IMR-90 (cell line): Measurements from ENCODE around the gene RHOT1. TPM values are rescaled to one million over a fixed set of nuclear protein-coding genes. Genes with fewer than 3 reads are reported as not detected.

ENCODE experiments used
- ATAC-seq: fragments of 200-7000 bp; cut with Tn5 transposase; 2 replicates; pipeline ENCODE4 v1.9.1; 2020; ENCODE audit warnings: low read depth, mild to moderate bottlenecking, moderate library complexity
- BruUV-seq: library from RNA; stranded (reverse); fragments of 400-500 nt; replicated peaks from 2 replicates; lab custom pipeline; 2021; lab: Mats Ljungman, UMichigan
- CTCF ChIA-PET: fragments of 300-600 bp; formaldehyde crosslinking; extraction: SDS; loops from one replicate; lab custom pipeline; 2021; ENCODE audit warnings: antibody characterized with exemption; lab: Yijun Ruan, JAX
- POLR2A ChIA-PET: fragments of 300-600 bp; sonication (Branson Sonifier 250); formaldehyde crosslinking; loops from one replicate; lab custom pipeline; 2022; ENCODE audit warnings: antibody characterized with exemption; ENCODE audit not compliant: unreplicated experiment; lab: Charles Lee
- DNase-seq: peaks from one replicate; pipeline ENCODE4 v3.0.0; 2013
- H2AFZ ChIP-seq: replicated peaks from 2 replicates; pipeline ENCODE3; 2013; ENCODE audit warnings: low read length, mild to moderate bottlenecking; ENCODE audit not compliant: poor library complexity
- H2AK5ac ChIP-seq: 2 replicates; pipeline ENCODE4 v1.6.1; 2013; ENCODE audit warnings: low read depth, low read length, inconsistent platforms
- H2AK9ac ChIP-seq: replicated peaks from 2 replicates; pipeline ENCODE3; 2013; ENCODE audit warnings: mild to moderate bottlenecking, low read depth, low read length, moderate library complexity; ENCODE audit not compliant: poor library complexity
- H2BK120ac ChIP-seq: 2 replicates; pipeline ENCODE4 v1.6.1; 2013; ENCODE audit warnings: low read depth, low read length, inconsistent platforms
- H2BK15ac ChIP-seq: 3 replicates; pipeline ENCODE4 v1.6.1; 2013; ENCODE audit warnings: low read depth, low read length, inconsistent platforms
- H2BK20ac ChIP-seq: 2 replicates; pipeline ENCODE4 v1.6.1; 2013; ENCODE audit warnings: low read depth, mild to moderate bottlenecking, inconsistent platforms, low read length, moderate library complexity
- H2BK5ac ChIP-seq: 2 replicates; pipeline ENCODE4 v1.6.1; 2013; ENCODE audit warnings: mild to moderate bottlenecking, low read depth, low read length, inconsistent platforms; ENCODE audit not compliant: poor library complexity, severe bottlenecking
- H3K14ac ChIP-seq: replicated peaks from 2 replicates; pipeline ENCODE4 v1.6.1; 2013; ENCODE audit warnings: low read depth, low read length, inconsistent platforms
- H3K18ac ChIP-seq: 2 replicates; pipeline ENCODE4 v1.6.1; 2013; ENCODE audit warnings: low read depth, low read length, control low read depth
- H3K23ac ChIP-seq: 2 replicates; pipeline ENCODE4 v1.6.1; 2013; ENCODE audit warnings: low read depth, low read length, inconsistent platforms
- H3K27ac ChIP-seq: 2 replicates; pipeline ENCODE4 v1.5.1; 2013; ENCODE audit warnings: mild to moderate bottlenecking, control low read depth, low read length; ENCODE audit not compliant: insufficient read depth
- H3K27me3 ChIP-seq: 2 replicates; pipeline ENCODE4 v1.6.1; 2013; ENCODE audit warnings: low read length; ENCODE audit not compliant: control insufficient read depth, insufficient read depth
- H3K36me3 ChIP-seq: 2 replicates; pipeline ENCODE4 v1.6.1; 2013; ENCODE audit warnings: low read length, mixed read lengths; ENCODE audit not compliant: control insufficient read depth, insufficient read depth
- H3K4ac ChIP-seq: 2 replicates; pipeline ENCODE4 v1.6.1; 2013; ENCODE audit warnings: low read depth, low read length, inconsistent platforms
- H3K4me1 ChIP-seq: 2 replicates; pipeline ENCODE4 v1.6.1; 2013; ENCODE audit warnings: low read length, mixed read lengths; ENCODE audit not compliant: control insufficient read depth, insufficient read depth
- H3K4me2 ChIP-seq: 2 replicates; pipeline ENCODE4 v1.6.1; 2013; ENCODE audit warnings: low read depth, mild to moderate bottlenecking, control low read depth, low read length, moderate library complexity
- H3K4me3 ChIP-seq: 2 replicates; pipeline ENCODE4 v1.5.1; 2013; ENCODE audit warnings: low read depth, mild to moderate bottlenecking, control low read depth, low read length, moderate library complexity; ENCODE audit not compliant: insufficient read depth
- H3K56ac ChIP-seq: 2 replicates; pipeline ENCODE4 v1.6.1; 2013; ENCODE audit warnings: low read length, inconsistent platforms; ENCODE audit not compliant: insufficient read depth; ENCODE audit errors: extremely low read depth
- H3K79me1 ChIP-seq, 2 experiments: 2 replicates each; pipeline ENCODE4 v1.6.1; 2013; ENCODE audit warnings: low read length in 2 of 2, inconsistent platforms in 1 of 2, low read depth in 1 of 2
- H3K9ac ChIP-seq: 2 replicates; pipeline ENCODE4 v1.6.1; 2013; ENCODE audit warnings: low read depth, low read length, control low read depth
- H3K9me1 ChIP-seq: 2 replicates; pipeline ENCODE4 v1.6.1; 2013; ENCODE audit warnings: low read length, inconsistent platforms; ENCODE audit not compliant: insufficient read depth
- H3K9me3 ChIP-seq: 2 replicates; pipeline ENCODE4 v1.6.1; 2013; ENCODE audit warnings: low read length; ENCODE audit not compliant: control insufficient read depth, insufficient read depth
- H4K20me1 ChIP-seq: 2 replicates; pipeline ENCODE4 v1.6.1; 2013; ENCODE audit warnings: low read length, inconsistent platforms; ENCODE audit not compliant: insufficient read depth
- H4K5ac ChIP-seq: 2 replicates; pipeline ENCODE4 v1.6.1; 2013; ENCODE audit warnings: mild to moderate bottlenecking, low read depth, low read length, control low read depth
- H4K8ac ChIP-seq, 2 experiments: 2 replicates each; pipeline ENCODE4 v1.6.1; 2013; ENCODE audit warnings: low read depth in 2 of 2, low read length in 2 of 2, control low read depth in 1 of 2, inconsistent platforms in 1 of 2
- H4K91ac ChIP-seq: 2 replicates; pipeline ENCODE4 v1.6.1; 2013; ENCODE audit warnings: low read depth, low read length, inconsistent platforms; ENCODE audit not compliant: insufficient read depth
- BHLHE40 ChIP-seq: fragments of 150-350 bp; IDR thresholded peaks from 2 replicates; pipeline ENCODE4 v1.6.1; 2016; ENCODE audit warnings: mild to moderate bottlenecking, low read depth, low read length
- CEBPB ChIP-seq: IDR thresholded peaks from 2 replicates; pipeline ENCODE4 v1.6.1; 2012; ENCODE audit warnings: low read depth, low read length, improper control_type of control experiment
- CHD1 ChIP-seq: IDR thresholded peaks from 2 replicates; pipeline ENCODE4 v1.6.1; 2012; ENCODE audit warnings: low read depth, low read length, improper control_type of control experiment
- ELK1 ChIP-seq: fragments of 150-350 bp; IDR thresholded peaks from 2 replicates; pipeline ENCODE4 v1.6.1; 2016; ENCODE audit warnings: low read depth, mild to moderate bottlenecking, low read length, moderate library complexity, borderline replicate concordance
- FOS ChIP-seq: fragments of 150-350 bp; IDR thresholded peaks from 2 replicates; pipeline ENCODE4 v1.6.1; 2016; ENCODE audit warnings: low read depth, low read length
- MAFK ChIP-seq: IDR thresholded peaks from 2 replicates; pipeline ENCODE4 v1.6.1; 2012; ENCODE audit warnings: low read depth, low read length, improper control_type of control experiment
- MAZ ChIP-seq: IDR thresholded peaks from 2 replicates; pipeline ENCODE4 v1.6.1; 2012; ENCODE audit warnings: low read depth, mild to moderate bottlenecking, low read length, improper control_type of control experiment, moderate library complexity, borderline replicate concordance
- MXI1 ChIP-seq: IDR thresholded peaks from 2 replicates; pipeline ENCODE4 v1.6.1; 2012; ENCODE audit warnings: low read depth, mild to moderate bottlenecking, low read length, moderate library complexity, borderline replicate concordance
- NFE2L2 ChIP-seq: fragments of 150-350 bp; IDR thresholded peaks from 2 replicates; pipeline ENCODE4 v1.6.1; 2016; ENCODE audit warnings: low read depth, mild to moderate bottlenecking, low read length
- POLR2A ChIP-seq: IDR thresholded peaks from 2 replicates; pipeline ENCODE4 v1.6.1; 2012; ENCODE audit warnings: mild to moderate bottlenecking, low read depth, low read length
- RAD21 ChIP-seq: IDR thresholded peaks from 2 replicates; pipeline ENCODE4 v1.6.1; 2012; ENCODE audit warnings: low read length, improper control_type of control experiment
- RCOR1 ChIP-seq: IDR thresholded peaks from 2 replicates; pipeline ENCODE4 v1.6.1; 2012; ENCODE audit warnings: mild to moderate bottlenecking, low read length, improper control_type of control experiment; ENCODE audit not compliant: insufficient replicate concordance
- RFX5 ChIP-seq: IDR thresholded peaks from 2 replicates; pipeline ENCODE4 v1.8.0; 2012; ENCODE audit warnings: low read depth, mild to moderate bottlenecking, low read length, moderate library complexity
- SMC3 ChIP-seq: fragments of 150-350 bp; IDR thresholded peaks from 2 replicates; pipeline ENCODE4 v1.6.1; 2016; ENCODE audit warnings: low read depth, mild to moderate bottlenecking, antibody characterized with exemption, low read length, moderate library complexity
- WGBS, 2 experiments: methylation state at CpG; one replicate each; pipeline versions ENCODE4 v1.1.5 to v1.1.7; 2013; ENCODE audit warnings: missing lambda C conversion rate in 2 of 2; ENCODE audit not compliant: insufficient read length in 1 of 2; ENCODE audit errors: extremely low coverage in 2 of 2; 5-methylcytosine and 5-hydroxymethylcytosine counted together
- dilution Hi-C: fragments of 300-500 bp; cut with HindIII; formaldehyde crosslinking; loops from one replicate; pipeline ENCODE4 v1.14.3; 2018; ENCODE audit warnings: low sequenced_read_pairs; ENCODE audit not compliant: unreplicated experiment
- in situ Hi-C: fragments of 300-500 bp; cut with MboI; formaldehyde crosslinking; loops from 3 replicates; pipeline ENCODE4 v1.14.3; 2019; ENCODE audit warnings: low sequenced_read_pairs, inconsistent platforms, mixed read lengths
- intact Hi-C: fragments of 100-400 bp; cut with micrococcal nuclease; formaldehyde crosslinking; loops from 2 replicates; pipeline ENCODE4 v1.10.0; 2022
- polyA plus RNA-seq, 3 experiments: library from polyadenylated mRNA; depleted of rRNA; stranded (reverse); fragments of >200 nt; gene quantifications; 2 replicates each; pipeline ENCODE4 v1.2.3, GENCODE V29; 2012; ENCODE audit warnings: low replicate concordance in 1 of 3
- total RNA-seq: library from RNA; depleted of rRNA; stranded (reverse); fragments of >200 nt; gene quantifications from 2 replicates; pipeline ENCODE4 v1.2.3, GENCODE V29; 2012

The RHOT1 gene
- total and polyA plus RNA-seq, 2 of the 4 experiments (the other 2 are of a cell fraction) = 27.4 to 27.6 TPM

GRCh38 chr17:32112416-32112815 is 29.9 kb upstream of the RHOT1 start:
- dilution Hi-C loops = no loop called here

More at GRCh38 chr17:32112416-32112815, 29.9 kb upstream of the RHOT1 start:
- no peak overlapping the region for H4K91ac ChIP-seq
- no peak for ATAC-seq
- H3K14ac ChIP-seq = no peak overlapping the region
- no peak overlapping the region for H2BK120ac ChIP-seq
- H3K23ac ChIP-seq = no peak overlapping the region
- in situ Hi-C loops = no loop called here
- H2BK5ac ChIP-seq = no peak overlapping the region
- no peak for DNase-seq
- CTCF ChIA-PET = no interaction called here
- H4K5ac ChIP-seq = no peak overlapping the region
- H3K4ac ChIP-seq = no peak overlapping the region
- no peaks in the 10 kb centered on the region for H3K9me1 ChIP-seq
- no peak overlapping the region for H4K8ac ChIP-seq
- peaks cover 7% of the 10 kb centered on the region for H3K27me3 ChIP-seq
- no peak for TF ChIP-seq FOS
- no peak for TF ChIP-seq SMC3
- no peak for TF ChIP-seq RAD21
- TF ChIP-seq MXI1 = no peak
- TF ChIP-seq MAZ = no peak
- TF ChIP-seq MAFK = no peak
- no peak for TF ChIP-seq CEBPB
- no peak for TF ChIP-seq RCOR1
- no peak for TF ChIP-seq ELK1
- no peak for TF ChIP-seq POLR2A
- TF ChIP-seq NFE2L2 = no peak
- no peak for TF ChIP-seq BHLHE40
- TF ChIP-seq CHD1 = no peak
- no peak for TF ChIP-seq RFX5
- H3K4me1 ChIP-seq = peaks cover 6% of the 10 kb centered on the region; the same call in 1 of the 2 replicates
- no TSS peak for BruUV-seq
- no peak overlapping the region for H3K27ac ChIP-seq
- no peak overlapping the region for H3K4me3 ChIP-seq
- no peak overlapping the region for H2AFZ ChIP-seq
- H3K18ac ChIP-seq = no peak overlapping the region
- no peak overlapping the region for H3K9ac ChIP-seq
- H2AK5ac ChIP-seq = no peak overlapping the region
- POLR2A ChIA-PET = no interaction called here
- H4K20me1 ChIP-seq = no peaks in the 10 kb centered on the region
- H2AK9ac ChIP-seq = no peak overlapping the region
- H3K79me1 ChIP-seq = no peaks in the 10 kb centered on the region
- H2BK20ac ChIP-seq = no peak overlapping the region
- H2BK15ac ChIP-seq = no peak overlapping the region
- intact Hi-C loops = no loop called here
- 98% methylated on average over 7 of the region's 20 CpGs; no CpG with 5 or more reads in 1 of the 2 experiments for WGBS, 2 experiments
- H3K36me3 ChIP-seq = no peaks in the 10 kb centered on the region
- H3K4me2 ChIP-seq = no peak overlapping the region
- no peak overlapping the region for H3K56ac ChIP-seq
- H3K9me3 ChIP-seq = no peaks in the 10 kb centered on the region
